Measurements from ENCODE around the gene OMA1.
"Not testable (repeated sequence)": the region's sequence is repeated elsewhere in the genome, so short reads cannot be mapped to it uniquely, and the experiment has no call there.

The OMA1 gene

DNA sequence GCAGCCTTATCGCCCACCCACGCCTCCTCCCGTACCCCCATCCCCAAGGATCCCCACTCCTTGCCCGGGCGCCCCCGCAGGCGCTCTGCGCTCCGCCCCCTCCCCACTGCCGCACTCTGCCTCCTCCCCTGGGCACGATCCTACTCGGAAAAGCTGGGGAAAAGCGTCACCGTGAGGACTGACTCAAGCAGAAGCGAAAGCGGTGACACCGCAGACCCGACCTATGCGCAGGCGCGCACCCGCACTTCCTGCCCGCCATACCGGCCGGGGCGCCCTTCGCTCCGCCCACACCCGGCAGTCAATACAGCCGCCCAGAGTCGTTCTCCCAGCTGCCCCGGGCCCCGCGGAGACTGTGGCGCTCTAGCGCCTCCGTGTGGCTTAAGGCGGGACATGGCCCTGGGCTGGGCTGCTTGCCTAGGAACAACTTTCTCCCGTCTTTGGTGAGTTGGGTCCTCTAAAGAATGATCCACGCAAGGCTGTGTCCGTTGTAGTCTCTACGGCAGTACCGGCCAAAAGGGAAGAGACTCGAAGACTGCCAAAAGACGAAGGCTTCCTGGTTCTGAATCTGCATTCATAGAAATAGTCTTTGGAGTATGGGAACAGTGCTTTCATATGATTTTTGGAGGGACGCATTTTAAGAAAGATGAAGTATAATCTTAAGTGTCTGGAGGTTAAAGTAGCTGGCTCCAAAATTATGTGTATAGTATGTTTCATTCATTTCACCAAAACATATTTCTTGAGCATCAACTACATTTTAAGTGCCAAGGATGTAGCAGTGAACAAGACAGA, at the start of gene OMA1:
Gene OMA1, minus strand, starts transcription at position 207 of the 789 bp plus-strand sequence. CDS start 7,432 bp downstream, outside the sequence.
- DNase-seq (ENCODE audit: insufficient read length, low spot score) = peak; percentile 87
- FAIRE-seq = peak; percentile 90

DNA sequence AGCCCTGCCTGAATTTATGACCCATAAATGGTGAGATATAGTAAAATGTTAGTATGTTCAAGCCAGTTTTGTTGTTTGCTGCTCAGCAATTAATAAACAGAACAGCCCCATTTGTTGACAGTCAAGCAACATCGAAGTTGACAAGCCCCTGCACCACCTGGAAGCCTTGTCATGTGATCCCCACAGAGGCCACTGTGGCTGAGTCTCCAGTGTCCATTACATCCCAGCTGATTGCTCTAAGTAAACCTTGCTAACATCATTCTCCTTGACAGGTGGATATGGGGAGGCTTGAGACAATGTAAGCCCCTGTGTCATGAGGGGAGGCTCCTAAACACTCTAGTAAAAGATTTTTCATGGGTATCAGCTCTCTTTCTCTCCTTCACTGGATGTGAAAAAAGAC, 48.0 kb upstream of the OMA1 start:
- FAIRE-seq (no peak), DNase-seq (ENCODE audit: insufficient read length, low spot score) (no peak)

DNA sequence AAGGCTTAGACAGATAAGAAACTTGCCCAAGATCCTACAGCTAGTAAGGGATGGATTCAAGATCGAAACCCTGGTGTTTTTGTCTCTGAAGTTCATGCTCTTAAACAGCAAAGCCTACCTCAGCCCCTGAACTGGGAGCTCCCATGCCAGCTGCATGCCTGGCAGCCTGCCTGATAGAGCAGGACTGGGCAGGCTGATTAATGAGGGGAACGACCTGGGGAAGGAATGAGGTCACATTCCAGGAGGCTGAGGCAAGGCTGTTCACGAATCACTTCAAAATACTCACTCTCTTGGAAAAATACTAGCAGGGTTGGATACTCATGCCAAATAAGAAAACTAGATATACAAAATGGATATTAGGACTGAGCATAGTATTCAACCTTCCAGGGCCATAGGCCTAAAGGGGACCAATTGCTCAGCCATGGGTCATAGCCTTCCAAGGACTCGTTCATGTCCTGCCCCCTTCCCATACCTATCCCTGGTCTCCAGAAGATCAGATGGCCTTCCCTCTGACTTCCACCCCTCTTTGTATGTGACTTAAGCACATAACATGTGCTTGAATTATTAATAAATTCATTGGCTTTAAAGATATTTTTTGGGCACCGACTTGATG, 46.1 kb upstream of the OMA1 start:
- peak; percentile 83 for FAIRE-seq

DNA sequence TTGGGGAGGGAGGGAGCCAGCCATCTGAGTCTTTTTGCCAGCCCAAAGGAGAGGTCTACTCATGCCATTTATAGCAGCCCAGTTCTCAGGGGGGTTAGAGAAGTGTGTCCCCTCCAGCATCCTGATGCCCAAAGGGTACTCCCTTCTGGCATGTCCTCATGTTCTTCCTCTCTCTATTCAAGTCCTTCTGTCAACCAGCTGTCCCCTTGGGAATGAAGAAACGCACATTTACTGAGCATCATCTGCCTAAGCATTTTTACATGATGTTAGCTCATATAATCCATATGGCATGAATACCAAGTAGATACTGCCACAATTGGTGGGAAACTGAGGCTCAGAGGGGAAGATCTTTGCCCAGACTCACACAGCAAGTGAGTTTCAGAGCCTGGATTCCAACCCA, 45.3 kb upstream of the OMA1 start:
- FAIRE-seq (no peak), DNase-seq (ENCODE audit: insufficient read length, low spot score) (no peak)

More for the DNA sequence above, 46.1 kb upstream of the OMA1 start:
- DNase-seq (ENCODE audit: insufficient read length, low spot score) = peak; percentile 77

DNA sequence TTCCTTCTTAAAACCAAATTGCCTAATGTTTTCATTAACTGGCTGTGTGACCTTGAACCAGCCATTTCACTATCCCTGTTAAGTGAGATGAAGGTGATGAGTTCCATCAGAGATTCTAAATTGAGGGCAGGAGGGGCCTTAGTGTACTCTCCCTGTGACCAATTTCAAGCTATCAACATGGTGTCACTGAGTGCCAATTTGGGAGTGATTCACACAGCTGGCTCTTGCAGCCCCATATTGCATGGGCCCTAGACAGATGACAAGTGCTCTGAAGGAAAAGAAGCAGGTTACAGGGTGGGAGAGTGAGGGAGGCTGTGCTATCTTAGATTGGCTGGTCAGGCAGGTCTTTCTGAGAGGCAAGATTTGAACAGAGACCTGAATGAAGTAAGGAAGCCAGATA, 43.5 kb upstream of the OMA1 start:
- DNase-seq (ENCODE audit: insufficient read length, low spot score) = no peak
- FAIRE-seq = no peak

DNA sequence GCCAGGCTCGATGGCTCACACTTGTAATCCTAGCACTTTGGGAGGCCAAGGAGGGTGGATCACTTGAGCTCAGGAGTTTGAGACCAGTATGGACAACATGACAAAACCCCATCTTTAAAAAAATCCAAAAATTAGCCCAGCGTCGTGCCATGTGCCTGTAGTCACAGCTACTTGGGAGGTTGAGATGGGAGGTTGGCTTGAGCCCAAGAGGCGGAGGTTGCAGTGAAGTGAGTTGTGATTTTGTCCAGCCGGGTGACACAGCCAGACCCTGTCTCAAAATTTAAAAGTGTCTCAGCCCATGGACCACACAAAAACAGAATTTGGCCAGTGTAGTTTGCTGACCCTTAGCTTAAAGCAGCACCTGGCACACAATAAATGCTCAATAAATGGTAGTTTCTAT, 41.9 kb upstream of the OMA1 start:
- DNase-seq (ENCODE audit: insufficient read length, low spot score) = no peak
- FAIRE-seq = no peak

DNA sequence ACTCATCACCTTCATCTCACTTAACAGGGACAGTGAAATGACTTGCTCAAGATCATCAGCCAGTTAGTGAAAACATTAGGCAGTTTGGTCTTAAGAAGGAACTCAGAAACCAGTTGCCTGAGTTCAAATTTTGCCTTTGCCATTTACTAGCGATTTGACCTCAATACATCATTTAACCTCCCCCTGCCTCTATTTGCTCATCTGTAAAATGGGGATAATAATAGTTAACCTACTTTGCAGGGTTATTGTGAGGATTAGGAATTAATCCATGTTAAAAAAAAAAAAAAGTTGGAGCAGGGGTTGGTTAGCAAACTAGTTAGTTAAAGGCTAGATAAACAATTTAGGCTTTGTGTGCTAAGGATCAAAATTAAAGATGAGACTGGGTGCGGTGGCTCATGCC, 41.1 kb upstream of the OMA1 start:
- FAIRE-seq (no peak), DNase-seq (ENCODE audit: insufficient read length, low spot score) (no peak)

DNA sequence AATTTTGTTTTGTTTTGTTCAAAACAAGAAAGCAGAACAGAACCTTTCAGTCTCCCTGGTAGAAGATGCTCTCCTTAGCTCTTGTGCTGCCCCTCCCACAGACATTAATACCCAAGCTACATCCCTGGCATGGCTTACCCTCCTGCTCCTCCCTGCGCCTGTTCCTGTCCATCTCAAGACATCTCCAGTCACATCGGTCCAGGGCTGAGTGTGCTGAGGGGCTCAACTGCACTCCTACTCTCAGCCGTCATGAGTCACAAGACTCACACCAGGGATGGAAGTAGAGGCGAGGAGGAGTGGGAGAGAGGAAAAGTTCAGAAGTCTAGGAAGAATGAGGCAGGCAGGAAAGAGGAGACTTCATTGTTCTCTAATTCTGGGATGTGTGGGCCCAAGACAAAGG, 39.7 kb upstream of the OMA1 start:
- FAIRE-seq = no peak

DNA sequence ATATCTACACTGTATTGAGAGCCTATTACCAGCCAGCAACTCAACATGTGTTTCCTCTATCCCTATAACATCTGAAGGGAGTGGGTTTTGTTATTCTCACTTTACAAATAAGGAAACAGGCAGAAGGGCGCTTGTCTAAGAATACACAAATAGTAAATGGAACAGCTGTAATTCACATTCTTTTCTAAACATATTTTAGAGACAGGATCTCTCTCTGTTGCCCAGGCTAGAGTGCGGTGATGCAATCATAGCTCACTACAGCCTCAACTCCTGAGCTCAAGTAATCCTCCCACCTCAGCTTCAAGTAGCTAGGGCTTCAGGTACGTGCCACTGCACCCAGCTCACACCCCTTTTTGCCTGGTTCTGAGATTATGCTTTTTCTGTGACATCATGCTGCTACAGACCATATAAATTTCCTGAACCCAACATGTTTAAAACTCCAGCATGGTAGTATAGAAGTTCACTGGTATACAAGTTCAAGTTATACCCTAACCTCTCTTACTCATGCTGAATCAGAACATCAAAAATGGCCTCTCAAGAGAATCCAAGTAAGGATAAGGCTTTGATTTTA, 39.1 kb upstream of the OMA1 start:
- no peak for DNase-seq (ENCODE audit: insufficient read length, low spot score)
- FAIRE-seq = no peak

More for the DNA sequence above, 39.7 kb upstream of the OMA1 start:
- DNase-seq (ENCODE audit: insufficient read length, low spot score) = no peak

DNA sequence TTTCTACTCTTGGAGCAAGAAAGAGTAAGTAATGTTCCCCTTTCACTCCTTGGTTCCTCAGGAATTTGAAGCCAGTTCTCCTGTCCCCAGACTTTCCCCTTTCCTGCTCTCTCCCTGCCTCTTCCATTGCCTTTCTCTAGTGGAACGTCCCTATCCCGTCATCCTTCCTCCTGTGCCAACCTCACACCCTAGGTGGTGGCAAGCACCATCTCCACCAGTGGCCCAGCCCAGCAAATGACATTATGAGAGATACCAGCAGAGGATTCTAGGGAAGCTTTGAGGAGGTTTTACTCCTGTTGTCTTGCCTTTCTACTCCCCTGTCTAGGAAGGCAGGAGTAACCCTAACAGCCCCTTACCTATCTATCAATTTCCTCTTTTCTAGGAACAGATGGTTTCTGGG, 38.6 kb upstream of the OMA1 start:
- DNase-seq (ENCODE audit: insufficient read length, low spot score) (no peak), FAIRE-seq (no peak)

DNA sequence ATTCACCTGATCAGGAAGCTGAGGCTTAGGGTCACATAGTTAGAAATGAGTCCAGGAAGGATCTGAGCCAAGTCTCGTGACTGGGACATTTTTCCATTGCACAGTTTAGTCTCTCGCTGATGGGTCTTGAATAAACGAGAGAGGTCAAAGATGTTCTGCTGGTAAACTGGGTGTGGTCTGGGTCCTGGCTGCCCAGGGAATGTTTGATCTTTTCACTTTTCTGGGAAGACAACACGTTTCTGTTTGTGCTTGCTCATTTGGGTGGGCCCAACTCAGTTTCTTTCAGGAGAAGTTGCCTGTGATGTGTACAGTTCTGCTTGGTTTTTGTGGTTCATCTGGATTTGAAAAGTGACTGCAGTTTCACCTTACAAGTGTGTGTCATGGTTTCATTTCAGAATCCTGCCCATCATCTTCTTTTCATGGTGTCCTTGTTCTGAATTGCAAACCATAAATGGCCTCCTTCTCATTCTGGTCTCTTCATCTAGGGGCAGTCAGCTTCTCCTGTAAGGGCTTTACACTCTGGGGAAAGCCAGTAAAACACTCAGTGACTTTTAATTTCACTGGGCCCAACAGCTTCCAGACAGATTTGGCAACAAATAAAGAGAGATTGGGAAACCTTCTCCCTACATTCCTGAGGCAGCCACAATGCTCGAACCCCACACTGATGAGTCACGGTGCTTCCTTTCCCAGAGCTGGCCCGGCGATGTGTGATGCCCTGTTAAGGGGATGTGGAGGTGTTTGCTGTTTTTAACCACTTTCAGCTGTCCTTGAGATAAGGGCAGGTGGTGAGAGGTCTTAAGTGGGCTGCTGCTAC, 37.8 kb upstream of the OMA1 start:
- FAIRE-seq (no peak), DNase-seq (ENCODE audit: insufficient read length, low spot score) (peak; percentile 76)

DNA sequence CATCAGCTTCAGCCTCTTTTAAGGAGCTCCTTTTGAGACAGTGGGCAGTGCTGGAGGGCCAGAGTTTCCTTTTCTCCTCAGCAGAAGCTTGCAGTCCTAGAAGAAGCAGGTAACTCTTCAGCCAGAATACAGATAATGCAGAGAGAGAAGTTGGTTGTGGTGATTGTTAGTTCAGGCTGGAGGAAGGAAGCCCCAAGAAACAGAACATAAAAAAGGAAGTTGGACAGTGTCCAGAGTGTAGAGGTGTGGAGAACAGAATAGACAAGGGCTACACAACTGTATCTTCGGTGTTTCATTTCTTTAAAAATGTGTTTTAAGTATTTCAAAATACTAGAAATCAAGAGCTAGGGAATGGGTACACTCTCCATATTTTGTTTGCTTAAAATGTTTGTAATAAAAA, 37.0 kb upstream of the OMA1 start:
- FAIRE-seq (no peak), DNase-seq (ENCODE audit: insufficient read length, low spot score) (no peak)

DNA sequence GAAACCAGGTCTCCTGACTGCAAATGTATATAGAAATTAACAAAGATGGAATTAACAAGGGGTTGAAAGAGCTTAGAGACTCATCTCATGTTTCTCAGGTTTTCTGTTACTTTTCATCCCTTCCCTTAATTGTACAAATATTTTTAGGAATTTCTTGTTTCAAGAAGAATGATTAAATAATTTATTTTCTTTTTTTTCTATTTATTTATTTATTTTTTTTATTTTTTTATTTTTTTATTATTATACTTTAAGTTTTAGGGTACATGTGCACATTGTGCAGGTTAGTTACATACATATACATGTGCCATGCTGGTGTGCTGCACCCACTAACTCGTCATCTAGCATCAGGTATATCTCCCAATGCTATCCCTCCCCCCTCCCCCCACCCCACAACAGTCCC, 35.6 kb upstream of the OMA1 start:
- DNase-seq (ENCODE audit: insufficient read length, low spot score); FAIRE-seq: not testable (repeated sequence)

DNA sequence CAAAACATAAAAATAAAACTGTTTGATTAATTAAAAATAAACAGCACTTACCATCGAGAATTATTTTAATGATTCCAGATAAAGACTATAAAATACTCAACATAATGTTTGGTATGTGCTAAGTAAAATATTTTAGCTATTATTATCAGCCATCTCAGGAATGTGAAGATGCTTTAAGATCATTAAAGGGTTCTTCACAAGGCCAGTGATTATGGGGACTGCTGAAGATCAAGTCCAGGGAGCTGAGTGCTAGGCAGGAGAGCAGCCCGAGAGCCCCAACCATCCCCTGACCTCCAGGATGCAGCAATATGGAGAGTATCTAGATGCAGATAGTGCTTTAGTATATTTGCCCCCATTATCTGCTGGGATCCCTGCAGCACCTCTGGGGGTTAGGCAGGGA, 35.1 kb upstream of the OMA1 start:
- DNase-seq (ENCODE audit: insufficient read length, low spot score) (no peak), FAIRE-seq (no peak)

DNA sequence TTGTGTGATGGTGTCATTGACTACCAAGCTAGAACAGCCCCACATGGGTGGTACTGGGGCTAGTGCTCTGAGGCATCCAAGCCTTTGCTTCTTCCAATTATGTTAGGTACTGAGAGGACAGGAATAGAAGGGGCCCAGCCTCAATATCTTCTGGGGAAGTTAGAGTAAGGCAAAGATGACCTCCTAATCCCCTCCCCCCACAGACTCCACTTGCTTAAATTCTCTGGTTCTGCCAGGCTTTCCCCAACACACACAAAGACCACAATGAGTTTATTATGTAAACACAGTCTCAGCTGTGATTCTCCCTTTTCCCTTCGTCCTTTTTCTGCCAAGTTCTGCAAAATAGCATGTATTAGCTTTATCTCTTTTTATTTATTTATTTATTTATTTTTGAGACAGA, 33.7 kb upstream of the OMA1 start:
- no peak for DNase-seq (ENCODE audit: insufficient read length, low spot score)
- FAIRE-seq = no peak

DNA sequence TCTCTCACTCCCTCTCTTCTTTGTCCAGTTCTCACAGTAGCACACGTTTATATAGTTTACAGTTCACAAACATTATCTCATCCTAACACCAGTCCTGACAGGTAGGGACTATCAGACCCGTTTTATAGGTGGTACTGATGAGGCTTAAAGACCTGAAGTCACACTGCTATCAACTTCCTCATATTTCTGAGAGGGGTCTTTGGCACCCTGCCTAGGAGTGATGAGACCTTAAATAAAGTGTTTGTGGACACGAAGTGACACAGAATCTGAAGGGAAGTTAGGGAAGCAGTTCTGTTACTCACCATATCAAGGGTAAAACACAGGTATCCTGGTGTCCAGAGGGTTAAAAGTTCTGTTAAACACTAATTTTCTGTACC, 31.1 kb upstream of the OMA1 start:
- DNase-seq (ENCODE audit: insufficient read length, low spot score) (no peak), FAIRE-seq (no peak)

DNA sequence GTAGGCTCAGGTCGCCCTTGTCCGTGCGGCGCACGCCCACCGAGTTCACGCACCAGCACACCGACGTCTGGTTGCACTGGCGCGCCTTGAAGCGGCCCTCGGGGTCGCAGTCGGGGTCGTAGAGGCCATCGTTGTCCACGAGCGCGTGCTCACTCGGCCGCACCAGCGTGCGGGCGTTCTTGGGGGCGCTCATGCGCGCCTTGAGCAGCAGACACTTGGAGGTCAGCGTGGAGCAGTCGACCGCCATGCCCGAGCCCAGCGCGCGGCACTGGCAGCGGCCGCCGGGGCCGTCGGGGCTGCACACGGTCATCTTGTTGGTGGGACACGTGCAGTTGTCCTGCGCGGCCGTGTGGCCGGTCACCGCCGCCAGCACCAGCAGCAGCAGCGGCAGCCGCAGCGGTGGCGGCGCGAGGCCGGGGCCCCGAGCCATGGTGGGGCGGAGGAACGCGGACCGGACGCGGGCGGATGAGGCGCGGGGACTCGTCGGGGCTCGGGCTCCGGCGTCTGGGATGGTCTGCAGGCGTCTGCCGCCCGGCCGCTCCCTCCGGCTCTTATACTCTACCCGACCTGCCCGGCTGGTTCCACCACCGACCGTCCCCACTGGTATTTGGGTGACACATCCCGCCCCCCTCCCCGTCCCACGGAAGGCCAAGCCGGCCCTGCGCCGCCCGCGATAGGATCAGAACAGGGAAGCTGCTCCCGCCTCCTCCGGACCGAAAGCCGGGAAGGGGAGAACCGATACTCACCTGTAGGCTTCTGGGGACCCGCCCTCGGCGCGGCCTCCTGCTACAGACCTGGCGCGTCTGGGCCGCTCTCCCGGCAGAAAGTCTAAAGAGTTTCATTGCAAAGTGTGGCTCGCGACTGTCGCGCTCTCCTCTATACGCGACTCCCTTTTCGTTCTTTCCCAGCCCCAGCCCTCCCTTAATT, 30.5 kb upstream of the OMA1 start, which contains the start of gene TACSTD2:
Gene TACSTD2, minus strand, starts transcription at position 526 of the 927 bp plus-strand sequence. Its CDS starts 96 bp downstream, at position 430.
- DNase-seq (ENCODE audit: insufficient read length, low spot score) (no peak), FAIRE-seq (no peak)

DNA sequence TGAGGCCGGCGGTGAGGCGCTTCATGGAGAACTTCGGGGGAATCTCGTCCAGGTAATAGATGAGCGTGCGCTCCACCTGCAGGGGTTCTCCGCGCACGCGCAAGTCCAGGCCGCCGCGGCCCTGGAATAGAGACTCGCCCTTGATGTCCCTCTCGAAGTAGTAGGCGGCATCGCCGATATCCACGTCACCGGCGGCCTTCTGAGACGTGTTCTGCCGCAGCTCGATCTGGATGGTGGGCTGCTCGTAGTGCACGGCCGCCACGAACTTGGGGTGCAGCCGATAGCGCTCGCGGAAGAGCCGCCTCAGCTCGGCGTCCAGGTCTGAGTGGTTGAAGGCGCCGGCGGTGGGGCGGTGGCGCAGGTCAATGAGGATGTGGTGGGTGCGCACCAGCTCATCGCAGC, 29.8 kb upstream of the OMA1 start:
- DNase-seq (ENCODE audit: insufficient read length, low spot score) = no peak
- no peak for FAIRE-seq

DNA sequence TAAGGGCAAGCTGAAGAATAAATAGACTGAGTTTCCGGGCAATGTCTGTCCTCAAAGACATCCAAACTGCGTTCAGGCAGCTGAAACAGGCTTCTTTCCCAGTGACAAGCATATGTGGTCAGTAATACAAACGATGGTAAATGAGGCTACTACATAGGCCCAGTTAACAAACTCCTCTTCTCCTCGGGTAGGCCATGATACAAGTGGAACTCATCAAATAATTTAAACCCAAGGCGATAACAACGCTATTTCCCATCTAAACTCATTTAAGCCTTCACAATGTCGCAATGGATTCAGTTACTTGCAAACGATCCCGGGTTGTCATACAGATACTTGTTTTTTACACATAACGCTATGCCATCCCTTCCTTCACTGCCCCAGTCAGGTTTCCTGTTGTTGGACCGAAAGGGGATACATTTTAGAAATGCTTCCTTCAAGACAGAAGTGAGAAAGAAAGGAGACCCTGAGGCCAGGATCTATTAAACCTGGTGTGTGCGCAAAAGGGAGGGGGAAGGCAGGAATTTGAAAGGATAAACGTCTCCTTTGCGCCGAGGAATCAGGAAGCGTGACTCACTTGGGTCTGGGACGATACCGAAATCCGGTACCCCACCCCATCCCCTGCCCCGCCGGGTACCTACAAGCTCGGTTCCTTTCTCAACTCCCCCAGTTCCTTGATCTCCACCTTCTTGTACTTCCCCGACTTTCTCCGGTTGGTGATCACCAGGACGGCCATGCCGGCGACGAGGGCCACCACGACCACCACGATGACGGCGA, 29.2 kb upstream of the OMA1 start:
- FAIRE-seq = no peak

More for the DNA sequence above, 29.2 kb upstream of the OMA1 start:
- DNase-seq (ENCODE audit: insufficient read length, low spot score) = no peak
